ENCODE results near the gene FCF1. TPM values are rescaled to one million over a fixed set of nuclear protein-coding genes. Genes with fewer than 3 reads are reported as not detected.

The FCF1 gene
- total and polyA plus RNA-seq, 2 experiments from 2014 or later: 15.9 to 21.9 TPM

DNA sequence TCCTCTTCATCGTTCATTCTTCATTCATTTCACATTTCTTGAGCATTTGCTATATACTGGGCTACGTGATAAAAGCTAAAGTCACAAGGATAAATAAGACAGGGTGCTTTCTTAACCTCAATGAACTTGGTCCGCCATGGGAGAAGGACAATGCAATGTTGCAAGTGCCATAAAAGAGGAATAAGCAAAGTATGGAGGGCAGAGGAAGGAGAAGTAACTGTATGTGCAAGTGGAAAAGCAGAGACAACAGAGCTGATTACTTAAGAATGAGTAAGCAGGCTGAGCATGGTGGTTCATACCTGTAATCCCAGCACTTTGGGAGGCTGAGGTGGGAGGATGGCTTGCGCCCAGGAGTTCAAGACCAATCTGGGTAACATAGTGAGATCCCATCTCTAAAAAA, 14.5 kb upstream of the FCF1 start:
- DNase-seq (ENCODE audit: low read depth in 1 of 2, low spot score in 1 of 2): no peak
- Histone ChIP-seq H3K9me3 (ENCODE audit: low read depth) (no peaks in the 10 kb centered on the region), H3K36me3 (no peaks in the 10 kb centered on the region), H3K27me3 (no peaks in the 10 kb centered on the region), H3K27ac (no peak overlapping the region), H3K4me1 (ENCODE audit: low read depth) (no peaks in the 10 kb centered on the region), H3K4me3 (no peak overlapping the region)
- TF ChIP-seq, protein P1, sequence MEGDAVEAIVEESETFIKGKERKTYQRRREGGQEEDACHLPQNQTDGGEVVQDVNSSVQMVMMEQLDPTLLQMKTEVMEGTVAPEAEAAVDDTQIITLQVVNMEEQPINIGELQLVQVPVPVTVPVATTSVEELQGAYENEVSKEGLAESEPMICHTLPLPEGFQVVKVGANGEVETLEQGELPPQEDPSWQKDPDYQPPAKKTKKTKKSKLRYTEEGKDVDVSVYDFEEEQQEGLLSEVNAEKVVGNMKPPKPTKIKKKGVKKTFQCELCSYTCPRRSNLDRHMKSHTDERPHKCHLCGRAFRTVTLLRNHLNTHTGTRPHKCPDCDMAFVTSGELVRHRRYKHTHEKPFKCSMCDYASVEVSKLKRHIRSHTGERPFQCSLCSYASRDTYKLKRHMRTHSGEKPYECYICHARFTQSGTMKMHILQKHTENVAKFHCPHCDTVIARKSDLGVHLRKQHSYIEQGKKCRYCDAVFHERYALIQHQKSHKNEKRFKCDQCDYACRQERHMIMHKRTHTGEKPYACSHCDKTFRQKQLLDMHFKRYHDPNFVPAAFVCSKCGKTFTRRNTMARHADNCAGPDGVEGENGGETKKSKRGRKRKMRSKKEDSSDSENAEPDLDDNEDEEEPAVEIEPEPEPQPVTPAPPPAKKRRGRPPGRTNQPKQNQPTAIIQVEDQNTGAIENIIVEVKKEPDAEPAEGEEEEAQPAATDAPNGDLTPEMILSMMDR (IDR thresholded peaks at IDR 0.05; ENCODE audit: low read depth, low read length): no peak

DNA sequence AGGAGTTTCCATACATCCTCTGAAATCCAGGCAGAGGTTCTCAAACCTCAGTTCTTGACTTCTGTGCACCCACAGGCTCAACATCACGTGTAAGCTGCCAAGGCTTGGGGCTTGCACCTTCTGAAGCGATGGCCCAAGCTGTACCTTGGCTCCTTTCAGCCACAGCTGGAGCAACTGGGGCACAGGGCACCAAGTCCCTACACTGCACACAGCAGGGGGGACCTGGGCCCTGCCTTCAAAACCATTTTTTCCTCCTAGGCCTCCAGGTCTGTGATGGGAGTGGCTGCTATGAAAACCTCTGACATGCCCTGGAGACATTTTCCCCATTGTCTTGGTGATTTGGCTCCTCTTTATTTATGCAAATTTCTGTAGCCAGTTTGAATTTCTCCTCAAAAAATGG, 10.7 kb upstream of the FCF1 start:
- Histone ChIP-seq H3K4me1 (ENCODE audit: low read depth) (no peaks in the 10 kb centered on the region), H3K4me3 (no peak overlapping the region)
- TF ChIP-seq, protein P1 (IDR thresholded peaks at IDR 0.05; ENCODE audit: low read depth, low read length): no peak

DNA sequence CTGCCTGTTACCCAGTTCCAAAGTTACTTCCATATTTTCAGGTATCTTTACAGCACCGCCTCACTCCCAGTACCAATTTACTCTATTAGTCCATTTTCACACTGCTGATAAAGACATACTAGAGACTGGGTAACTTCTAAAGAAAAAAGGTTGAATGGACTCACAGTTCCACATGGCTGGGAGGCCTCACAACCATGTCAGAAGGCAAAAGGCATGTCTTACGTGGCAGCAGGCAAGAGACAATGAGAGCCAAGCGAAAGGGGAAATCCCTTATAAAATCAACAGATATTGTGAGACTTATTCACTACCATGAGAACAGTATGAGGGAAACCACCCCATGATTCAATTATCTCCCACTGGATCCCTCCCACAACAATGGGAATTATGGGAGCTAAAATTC, 9.9 kb upstream of the FCF1 start:
- Histone ChIP-seq H3K27me3 (no peaks in the 10 kb centered on the region), H3K9me3 (ENCODE audit: low read depth) (no peaks in the 10 kb centered on the region), H3K27ac (no peak overlapping the region), H3K4me1 (ENCODE audit: low read depth) (no peaks in the 10 kb centered on the region), H3K36me3 (no peaks in the 10 kb centered on the region), H3K4me3 (no peak overlapping the region)
- DNase-seq (ENCODE audit: low read depth in 1 of 2, low spot score in 1 of 2): no peak
- TF ChIP-seq, protein P1 (IDR thresholded peaks at IDR 0.05; ENCODE audit: low read depth, low read length): no peak

More for the DNA sequence above, 10.7 kb upstream of the FCF1 start:
- no peak overlapping the region for H3K27ac ChIP-seq
- no peaks in the 10 kb centered on the region for H3K9me3 ChIP-seq (ENCODE audit: low read depth)
- H3K36me3 ChIP-seq: no peaks in the 10 kb centered on the region
- H3K27me3 ChIP-seq: no peaks in the 10 kb centered on the region
- no peak for DNase-seq (ENCODE audit: low read depth in 1 of 2, low spot score in 1 of 2)

DNA sequence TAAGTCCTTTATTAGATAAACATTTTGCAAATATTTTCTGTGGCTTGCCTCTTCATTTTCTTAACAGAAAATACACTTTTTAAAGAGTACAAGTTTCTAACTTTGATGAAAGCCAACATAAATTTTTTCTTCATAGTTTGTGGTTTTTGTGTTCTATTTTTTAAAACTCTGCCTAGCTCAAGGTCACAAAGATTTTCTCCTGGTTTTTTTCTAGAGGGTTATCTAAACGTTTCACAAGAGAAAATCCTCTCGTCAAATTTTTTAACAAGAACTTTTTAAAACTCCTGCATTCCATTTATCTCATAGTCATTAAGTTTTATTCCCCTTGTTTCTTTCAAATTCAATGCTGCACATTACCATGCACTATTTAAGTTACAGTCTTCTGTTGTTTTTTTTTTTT, 8.3 kb upstream of the FCF1 start:
- H3K9me3 ChIP-seq (ENCODE audit: low read depth): no peaks in the 10 kb centered on the region
- no peaks in the 10 kb centered on the region for H3K36me3 ChIP-seq
- H3K27ac ChIP-seq: no peak overlapping the region
- no peak overlapping the region for H3K4me3 ChIP-seq
- H3K4me1 ChIP-seq (ENCODE audit: low read depth): no peaks in the 10 kb centered on the region
- DNase-seq (ENCODE audit: low read depth in 1 of 2, low spot score in 1 of 2): no peak
- no peaks in the 10 kb centered on the region for H3K27me3 ChIP-seq
- TF ChIP-seq, protein P1 (IDR thresholded peaks at IDR 0.05; ENCODE audit: low read depth, low read length): no peak

DNA sequence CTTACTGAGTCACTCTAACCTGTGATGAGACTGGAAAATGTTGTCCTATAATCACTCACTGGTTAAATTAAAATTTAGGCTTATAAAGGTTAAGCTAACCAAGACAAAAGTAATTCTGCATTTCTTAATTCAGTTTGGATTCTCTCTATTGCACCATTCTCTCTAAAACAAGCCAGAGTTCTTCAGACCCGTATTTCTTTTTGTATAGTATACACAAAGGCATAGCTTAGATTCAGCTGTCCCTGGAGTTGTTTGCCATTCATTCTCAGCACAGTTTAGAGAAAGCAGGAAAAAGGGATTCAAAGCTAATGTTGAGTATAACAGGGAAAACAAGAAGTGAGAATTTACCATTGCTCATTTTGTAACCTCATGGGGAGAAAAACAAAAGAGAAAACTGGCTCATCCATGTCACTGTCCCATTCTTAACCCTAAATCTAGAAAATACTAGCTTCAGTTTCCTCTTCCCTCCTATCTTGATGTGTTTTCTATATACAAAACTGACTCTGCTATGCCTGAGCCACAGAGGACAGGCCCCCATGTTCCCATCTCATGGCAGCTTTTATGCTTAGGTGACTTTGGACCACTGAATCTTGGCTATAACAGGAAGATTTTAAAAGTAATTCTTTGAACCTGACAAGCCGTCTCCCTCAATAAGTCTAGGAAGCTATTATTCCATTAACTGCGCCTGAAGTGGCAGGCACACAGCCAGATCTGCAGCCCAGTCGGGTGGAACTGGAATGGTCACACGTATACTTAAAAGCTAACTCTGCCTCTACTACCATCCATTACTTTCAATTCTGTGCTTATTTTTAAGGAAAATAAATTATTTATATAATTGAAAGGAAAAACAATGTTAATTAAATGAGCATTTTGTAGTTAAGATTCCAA, 7.1 kb upstream of the FCF1 start:
- DNase-seq (ENCODE audit: low read depth in 1 of 2, low spot score in 1 of 2): no peak
- H3K27me3 ChIP-seq: no peaks in the 10 kb centered on the region
- no peaks in the 10 kb centered on the region for H3K36me3 ChIP-seq
- TF ChIP-seq, protein P1 (IDR thresholded peaks at IDR 0.05; ENCODE audit: low read depth, low read length): no peak
- H3K9me3 ChIP-seq (ENCODE audit: low read depth): no peaks in the 10 kb centered on the region
- H3K4me1 ChIP-seq (ENCODE audit: low read depth): no peaks in the 10 kb centered on the region
- no peak overlapping the region for H3K4me3 ChIP-seq
- no peak overlapping the region for H3K27ac ChIP-seq
